Prostate gland (tissue), 2 donors: ENCODE results near the gene SFXN3.

Experiments used
- POLR2A ChIP-seq: fragments of 450-650 bp; IDR thresholded peaks from one replicate; pipeline ENCODE4 v1.6.1; 2016; ENCODE audit warnings: antibody characterized with exemption, mild to moderate bottlenecking
- TF ChIP-seq, protein P1 (sequence below), 4 experiments: fragments of 200-600 bp in 2 of 4; fragments of 450-650 bp in 2 of 4; sonication (generic) in 2 of 4; IDR thresholded peaks; 1 replicate in 3 of 4; 2 replicates in 1 of 4; pipeline ENCODE4 v1.5.1; 2016 to 2019; ENCODE audit warnings: antibody characterized with exemption in 4 of 4, mild to moderate bottlenecking in 2 of 4, moderate library complexity in 2 of 4

DNA sequence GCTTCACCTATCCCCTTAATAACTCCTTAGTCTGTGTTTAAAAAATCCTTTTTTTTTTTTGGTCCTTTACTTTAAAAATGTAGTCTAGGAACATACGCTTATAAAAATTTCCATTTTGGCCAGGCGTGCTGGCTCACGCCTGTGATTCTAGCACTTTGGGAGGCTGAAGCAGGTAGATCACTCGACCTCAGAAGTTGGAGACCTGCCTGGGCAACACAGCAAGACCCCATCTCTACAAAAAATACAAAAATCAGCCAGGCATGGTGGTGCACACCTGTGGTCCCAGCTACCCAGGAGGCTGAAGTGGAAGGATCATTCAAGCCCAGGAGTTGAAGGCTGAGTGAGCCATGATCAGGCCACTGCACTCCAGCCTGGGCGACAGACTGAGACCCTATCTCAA is 45.6 kb downstream of the SFXN3 start:
- TF ChIP-seq POLR2A: no peak
- TF ChIP-seq, protein P1, sequence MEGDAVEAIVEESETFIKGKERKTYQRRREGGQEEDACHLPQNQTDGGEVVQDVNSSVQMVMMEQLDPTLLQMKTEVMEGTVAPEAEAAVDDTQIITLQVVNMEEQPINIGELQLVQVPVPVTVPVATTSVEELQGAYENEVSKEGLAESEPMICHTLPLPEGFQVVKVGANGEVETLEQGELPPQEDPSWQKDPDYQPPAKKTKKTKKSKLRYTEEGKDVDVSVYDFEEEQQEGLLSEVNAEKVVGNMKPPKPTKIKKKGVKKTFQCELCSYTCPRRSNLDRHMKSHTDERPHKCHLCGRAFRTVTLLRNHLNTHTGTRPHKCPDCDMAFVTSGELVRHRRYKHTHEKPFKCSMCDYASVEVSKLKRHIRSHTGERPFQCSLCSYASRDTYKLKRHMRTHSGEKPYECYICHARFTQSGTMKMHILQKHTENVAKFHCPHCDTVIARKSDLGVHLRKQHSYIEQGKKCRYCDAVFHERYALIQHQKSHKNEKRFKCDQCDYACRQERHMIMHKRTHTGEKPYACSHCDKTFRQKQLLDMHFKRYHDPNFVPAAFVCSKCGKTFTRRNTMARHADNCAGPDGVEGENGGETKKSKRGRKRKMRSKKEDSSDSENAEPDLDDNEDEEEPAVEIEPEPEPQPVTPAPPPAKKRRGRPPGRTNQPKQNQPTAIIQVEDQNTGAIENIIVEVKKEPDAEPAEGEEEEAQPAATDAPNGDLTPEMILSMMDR (IDR thresholded peaks at IDR 0.05): no peak
